AG04449 (cell line): ENCODE data around the gene CES3.

ENCODE experiments used
- CTCF ChIA-PET: fragments of 350-600 bp; formaldehyde crosslinking; extraction: SDS; loops from one replicate; lab custom pipeline; 2021; ENCODE audit warnings: antibody characterized with exemption; lab: Yijun Ruan, JAX
- POLR2A ChIA-PET: fragments of 400-600, 350-600 bp; formaldehyde crosslinking; extraction: SDS; loops from one replicate; lab custom pipeline; 2020; ENCODE audit warnings: antibody characterized with exemption, inconsistent platforms; lab: Yijun Ruan, JAX
- DNase-seq: peaks from one replicate; pipeline ENCODE4 v3.0.0-alpha.2; 2010; ENCODE audit warnings: low read depth, low spot score
- H3K4me3 ChIP-seq: 2 replicates; pipeline ENCODE4 v1.5.1; 2011; ENCODE audit warnings: low read depth, mild to moderate bottlenecking, control low read depth, low read length
- CTCF ChIP-seq: IDR thresholded peaks from one replicate; pipeline ENCODE4 v1.5.1; 2011; ENCODE audit warnings: mild to moderate bottlenecking, moderate library complexity, low read length, control low read depth, inconsistent platforms; ENCODE audit not compliant: insufficient read depth; ENCODE audit errors: missing control alignments

CES3 gene

GRCh38 chr16:66975302-66975893 is 14.3 kb downstream of the CES3 start:
- ChIA-PET POLR2A (no interaction called here), CTCF (interaction anchor here (0.9 to 12.6 kb wide), 19 partner anchors 9 to 210 kb away, joined by 3 to 241 read pairs (median 4); partner anchors contain the start of genes B3GNT9, CES3, CES4A and EXOC3L1)
- TF ChIP-seq CTCF = no peak
- no peak for DNase-seq
- no peak overlapping the region for H3K4me3 ChIP-seq

- H3K4me3 ChIP-seq = no peak overlapping the region
- POLR2A ChIA-PET = no interaction called here
- no peak for TF ChIP-seq CTCF
- no peak for DNase-seq
- CTCF ChIA-PET = interaction anchor here (0.6 to 12.6 kb wide), 25 partner anchors 7 to 221 kb away, joined by 3 to 241 read pairs (median 4); partner anchors contain the start of genes B3GNT9, CES3, CES4A and EXOC3L1
These were observed 15.7 kb downstream of the CES3 start for GRCh38 chr16:66976746-66977145.

DNA sequence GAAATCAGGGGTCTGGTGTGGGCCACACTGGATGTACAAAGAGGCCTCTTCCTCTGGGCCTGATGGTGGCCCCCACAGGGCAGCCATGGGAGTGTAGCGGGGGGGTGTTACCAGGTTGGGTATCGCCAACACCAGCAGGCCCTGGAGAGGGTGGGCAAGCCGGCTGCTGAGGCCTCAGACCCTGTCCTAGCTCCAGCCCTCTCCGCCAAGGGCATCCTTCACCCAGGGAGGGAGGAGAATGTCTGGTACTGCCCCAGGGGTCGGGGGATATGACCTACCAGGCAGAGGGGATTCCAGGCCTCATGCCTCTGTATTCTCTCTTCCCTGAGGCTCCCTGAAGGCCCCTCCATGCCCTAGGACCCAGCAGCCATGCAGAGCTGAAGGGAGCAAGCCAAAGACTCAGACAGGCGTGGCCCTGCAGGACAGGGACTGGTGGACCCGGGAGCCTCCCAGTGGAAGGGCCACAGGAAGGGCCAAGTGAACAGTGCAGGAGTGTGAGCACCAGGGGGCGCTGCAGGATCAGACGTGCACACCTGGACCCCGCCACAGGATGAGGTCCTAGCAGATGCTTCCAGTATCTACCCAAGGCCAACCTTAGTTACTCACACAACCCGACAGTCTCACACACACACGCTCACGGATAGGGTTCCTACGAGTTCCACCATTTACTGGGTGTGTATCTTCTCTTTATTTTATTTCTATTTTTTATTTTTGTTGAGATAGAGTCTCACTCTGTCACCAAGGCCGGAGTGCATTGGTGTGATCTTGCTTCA is 16.5 kb downstream of the CES3 start:
- no peak for DNase-seq
- ChIA-PET POLR2A (no interaction called here), CTCF (interaction anchor here (0.5 to 12.6 kb wide), 41 partner anchors 11 to 416 kb away, joined by 3 to 241 read pairs (median 4); partner anchors contain the start of genes B3GNT9, CES3, CES4A and EXOC3L1)
- no peak overlapping the region for H3K4me3 ChIP-seq
- TF ChIP-seq CTCF = peak; percentile 98

- POLR2A ChIA-PET = no interaction called here
- no peak for TF ChIP-seq CTCF
- no peak for DNase-seq
- CTCF ChIA-PET = interaction anchor here (0.9 to 12.6 kb wide), 16 partner anchors 10 to 206 kb away, joined by 3 to 241 read pairs (median 5); partner anchors contain the start of genes B3GNT9, CES3, CES4A and EXOC3L1
- no peak overlapping the region for H3K4me3 ChIP-seq
These were observed 18.1 kb downstream of the CES3 start for GRCh38 chr16:66979011-66979717.

DNA sequence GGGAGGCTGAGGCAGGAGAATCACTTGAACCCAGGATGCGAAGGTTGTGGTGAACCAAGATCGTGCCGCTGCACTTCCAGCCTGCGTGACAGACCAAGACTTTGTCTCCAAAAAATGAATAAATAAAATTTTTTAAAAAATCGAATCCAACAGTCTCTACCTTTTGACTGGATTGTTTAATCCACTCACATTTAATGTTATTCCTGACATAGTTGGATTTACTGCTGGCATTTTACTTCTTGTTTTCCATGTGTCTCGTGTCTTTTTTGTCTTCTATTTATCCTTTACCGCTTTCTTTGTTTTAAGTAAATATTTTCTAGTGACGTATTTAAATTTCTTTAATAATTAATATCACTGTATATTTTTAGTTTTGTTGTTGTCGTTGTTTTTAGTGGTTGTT is 22.0 kb downstream of the CES3 start:
- CTCF ChIA-PET = interaction anchor here (1.1 to 2.5 kb wide), 5 partner anchors 22 to 202 kb away, joined by 5 to 15 read pairs (median 7); partner anchors contain the start of gene CES3
- no peak overlapping the region for H3K4me3 ChIP-seq
- TF ChIP-seq CTCF = no peak
- POLR2A ChIA-PET = no interaction called here
- DNase-seq = no peak
